GM23248 (cell line): ENCODE results near the gene MYO16.

Source experiments
- EZH2 ChIP-seq: fragments of 200-600 bp; sonication (generic); IDR thresholded peaks from 2 replicates; pipeline ENCODE4 v1.6.1; 2018; ENCODE audit warnings: antibody characterized with exemption, mild to moderate bottlenecking; ENCODE audit not compliant: insufficient read depth, poor library complexity, severe bottlenecking
- EZH2phosphoT487 ChIP-seq: fragments of 200-600 bp; sonication (generic); IDR thresholded peaks from 2 replicates; pipeline ENCODE4 v1.6.1; 2018; ENCODE audit warnings: antibody characterized with exemption, moderate library complexity, mild to moderate bottlenecking, low read depth; ENCODE audit not compliant: insufficient read depth

DNA sequence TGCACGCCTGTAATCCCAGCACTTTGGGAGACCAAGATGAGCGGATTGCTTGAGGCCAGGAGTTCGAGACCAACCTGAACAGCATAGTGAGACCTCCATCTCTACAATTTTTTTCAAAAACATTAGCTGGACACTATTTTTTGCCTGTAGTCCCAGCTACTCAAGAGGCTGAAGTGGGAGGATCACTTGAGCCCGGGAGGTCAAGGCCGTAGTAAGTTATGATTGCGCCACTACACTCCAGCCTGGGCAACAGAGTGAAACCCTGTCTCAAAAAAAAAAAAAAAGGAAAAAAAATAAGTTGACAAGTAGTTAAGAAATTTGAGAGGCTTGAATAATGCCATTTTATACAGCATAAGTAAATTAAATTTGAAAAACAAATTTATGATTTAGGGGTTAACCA is 330.6 kb downstream of the MYO16 start:
- TF ChIP-seq EZH2: no peak
- no peak for TF ChIP-seq EZH2phosphoT487
